GM23338 (cell line): ENCODE measurements around the gene TLNRD1. TPM values are rescaled to one million over a fixed set of nuclear protein-coding genes. Genes with fewer than 3 reads are reported as not detected.

ENCODE experiments used
- ATAC-seq: fragments of 200-7000 bp; cut with Tn5 transposase; 3 replicates; pipeline ENCODE4 v1.9.1; 2020
- DNase-seq: peaks from one replicate; pipeline ENCODE4 v3.0.0-alpha.2; 2015; ENCODE audit warnings: low spot score
- H2AFZ ChIP-seq: fragments of 200-600 bp; sonication (generic); 2 replicates; pipeline ENCODE4 v1.8.0; 2016; ENCODE audit warnings: antibody characterized with exemption, mild to moderate bottlenecking, moderate library complexity
- H3F3A ChIP-seq: fragments of 200-600 bp; sonication (generic); replicated peaks from 2 replicates; pipeline ENCODE4 v1.8.0; 2017; ENCODE audit warnings: antibody characterized with exemption, mixed run types, low read depth
- H3K27ac ChIP-seq: fragments of 200-600 bp; sonication (generic); 2 replicates; pipeline ENCODE4 v1.6.1; 2016; ENCODE audit warnings: low read depth
- H3K27me3 ChIP-seq: fragments of 200-600 bp; sonication (generic); 2 replicates; pipeline ENCODE4 v1.8.0; 2016; ENCODE audit warnings: mild to moderate bottlenecking, mixed run types, moderate library complexity; ENCODE audit not compliant: insufficient read depth
- H3K36me3 ChIP-seq: fragments of 200-600 bp; sonication (generic); 2 replicates; pipeline ENCODE4 v1.8.0; 2016; ENCODE audit warnings: mild to moderate bottlenecking; ENCODE audit not compliant: insufficient read depth
- H3K4me1 ChIP-seq: fragments of 200-600 bp; sonication (generic); 2 replicates; pipeline ENCODE4 v1.8.0; 2016; ENCODE audit warnings: mild to moderate bottlenecking, moderate library complexity; ENCODE audit not compliant: insufficient read depth
- H3K4me2 ChIP-seq: fragments of 200-600 bp; sonication (generic); 2 replicates; pipeline ENCODE4 v1.7.1; 2017; ENCODE audit warnings: mixed run types
- H3K4me3 ChIP-seq: fragments of 200-600 bp; sonication (generic); 2 replicates; pipeline ENCODE4 v1.6.1; 2016; ENCODE audit warnings: mixed run types
- H3K79me2 ChIP-seq: fragments of 200-600 bp; sonication (generic); replicated peaks from 2 replicates; pipeline ENCODE4 v1.8.0; 2017; ENCODE audit warnings: mild to moderate bottlenecking; ENCODE audit not compliant: insufficient read depth
- H3K9me2 ChIP-seq: fragments of 200-600 bp; sonication (generic); 2 replicates; pipeline ENCODE4 v1.8.0; 2017; ENCODE audit not compliant: insufficient read depth
- H4K20me1 ChIP-seq: fragments of 200-600 bp; sonication (generic); replicated peaks from 2 replicates; pipeline ENCODE4 v1.8.0; 2017; ENCODE audit warnings: mild to moderate bottlenecking; ENCODE audit not compliant: insufficient read depth
- H3K27ac Mint-ChIP-seq: 2 replicates; pipeline ENCODE4 v1.8.0; 2020; ENCODE audit warnings: inconsistent platforms, mild to moderate bottlenecking, moderate library complexity, mixed read lengths
- H3K27me3 Mint-ChIP-seq: 3 replicates; pipeline ENCODE4 v1.8.0; 2022; ENCODE audit warnings: low read depth, mild to moderate bottlenecking, moderate library complexity, mixed read lengths, inconsistent platforms; ENCODE audit not compliant: insufficient read depth, poor library complexity
- H3K36me3 Mint-ChIP-seq: 3 replicates; pipeline ENCODE4 v1.8.0; 2021; ENCODE audit warnings: low read depth, mild to moderate bottlenecking, inconsistent platforms, moderate library complexity, mixed read lengths
- H3K4me1 Mint-ChIP-seq: 3 replicates; pipeline ENCODE4 v1.8.0; 2020; ENCODE audit warnings: mild to moderate bottlenecking, inconsistent platforms, mixed read lengths
- H3K4me3 Mint-ChIP-seq: 3 replicates; pipeline ENCODE4 v1.8.0; 2021; ENCODE audit warnings: moderate library complexity, mild to moderate bottlenecking, inconsistent platforms, mixed read lengths
- H3K9me3 Mint-ChIP-seq: 3 replicates; pipeline ENCODE4 v1.8.0; 2020; ENCODE audit warnings: moderate library complexity, mild to moderate bottlenecking, inconsistent platforms, mixed read lengths
- CREB1 ChIP-seq: fragments of 250-450 bp; sonication (Bioruptor Pico); IDR thresholded peaks from 2 replicates; pipeline ENCODE4 v1.5.0; 2020; ENCODE audit warnings: low read depth, mild to moderate bottlenecking, moderate library complexity
- EZH2 ChIP-seq: fragments of 200-600 bp; sonication (generic); IDR thresholded peaks from one replicate; pipeline ENCODE4 v1.8.0; 2017; ENCODE audit warnings: antibody characterized with exemption, mild to moderate bottlenecking, low read depth; ENCODE audit not compliant: unreplicated experiment
- EZH2phosphoT487 ChIP-seq: fragments of 200-600 bp; sonication (generic); IDR thresholded peaks from one replicate; pipeline ENCODE4 v1.8.1; 2018; ENCODE audit warnings: antibody characterized with exemption; ENCODE audit not compliant: unreplicated experiment
- JUNB ChIP-seq: IDR thresholded peaks from one replicate; pipeline ENCODE4 v1.6.1; 2016; ENCODE audit warnings: antibody characterized with exemption; ENCODE audit not compliant: unreplicated experiment
- NANOG ChIP-seq: IDR thresholded peaks from 2 replicates; pipeline ENCODE4 v1.6.1; 2016; ENCODE audit warnings: antibody characterized with exemption, borderline replicate concordance
- STAT1 ChIP-seq: IDR thresholded peaks from one replicate; pipeline ENCODE4 v1.6.1; 2016; ENCODE audit warnings: antibody characterized with exemption; ENCODE audit not compliant: unreplicated experiment
- ZNF114 ChIP-seq: fragments of 250-450 bp; sonication (Bioruptor Pico); IDR thresholded peaks from 2 replicates; pipeline ENCODE4 v1.5.0; 2020; ENCODE audit warnings: mild to moderate bottlenecking, moderate library complexity
- ZNF331 ChIP-seq: fragments of 250-450 bp; sonication (Bioruptor Pico); IDR thresholded peaks from 2 replicates; pipeline ENCODE4 v1.5.0; 2020; ENCODE audit warnings: low read depth, mild to moderate bottlenecking, moderate library complexity
- polyA plus RNA-seq: library from polyadenylated mRNA; unstranded; fragments of >200 nt; fragmentation: Nextera tagmentation; extraction: Ambion mirVana; gene quantifications from 2 replicates; pipeline ENCODE4 v1.2.1, GENCODE V29; 2016
- total RNA-seq: library from RNA; depleted of rRNA; stranded (reverse); fragments of >200 nt; shearing (Covaris generic); gene quantifications from 2 replicates; pipeline ENCODE4 v1.2.3, GENCODE V29; 2014
- TF ChIP-seq, protein P1 (sequence below), 2 experiments: fragments of 200-600 bp in 1 of 2; sonication (generic) in 1 of 2; conservative IDR thresholded peaks; 2 replicates each; pipeline versions ENCODE4 v1.5.1 to v1.6.1; 2016 to 2017; ENCODE audit warnings: antibody characterized with exemption in 2 of 2, low read depth in 2 of 2, mild to moderate bottlenecking in 2 of 2, moderate library complexity in 1 of 2
- TF ChIP-seq, protein P2 (sequence below): IDR thresholded peaks from one replicate; pipeline ENCODE4 v1.6.1; 2018; ENCODE audit warnings: antibody characterized with exemption; ENCODE audit not compliant: unreplicated experiment
- TF ChIP-seq, protein P3 (sequence below): IDR thresholded peaks from 2 replicates; pipeline ENCODE4 v1.6.1; 2016; ENCODE audit warnings: antibody characterized with exemption

TLNRD1 gene
- total and polyA plus RNA-seq, 2 experiments from 2014 or later: 6.7 to 27.3 TPM

DNA sequence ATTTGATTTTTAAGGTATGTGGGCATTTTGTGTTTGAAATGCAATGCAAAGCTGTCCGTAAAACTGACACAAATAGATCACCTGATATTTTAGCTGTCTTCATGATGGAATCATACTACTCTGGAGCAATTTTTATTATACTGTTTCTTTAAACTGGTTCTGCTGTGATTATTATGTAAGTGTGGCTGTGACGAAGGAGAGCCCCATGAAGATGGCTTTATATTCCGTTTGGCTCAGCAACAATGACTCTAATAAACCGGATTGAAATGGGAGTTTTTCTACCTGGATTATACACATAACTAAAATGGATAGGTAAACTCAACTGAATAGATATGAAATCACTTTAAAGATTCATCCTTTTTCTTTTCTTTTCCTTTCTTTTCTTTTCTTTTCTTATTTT, 9.4 kb downstream of the TLNRD1 start:
- H3K9me2 ChIP-seq: no peaks in the 10 kb centered on the region; the same call in 1 of the 2 replicates
- H3K4me1 Mint-ChIP-seq: no peaks in the 10 kb centered on the region
- no peak overlapping the region for H3K4me3 Mint-ChIP-seq
- no peak for DNase-seq
- no peak for ATAC-seq
- peaks cover 3% of the 10 kb centered on the region; the same call in 1 of the 2 replicates for H4K20me1 ChIP-seq
- H3K27ac Mint-ChIP-seq: no peak overlapping the region
- no peaks in the 10 kb centered on the region for H3K36me3 ChIP-seq
- no peaks in the 10 kb centered on the region for H3K4me1 ChIP-seq
- no peaks in the 10 kb centered on the region for H3K79me2 ChIP-seq
- H3K27me3 Mint-ChIP-seq: no peaks in the 10 kb centered on the region
- no peak overlapping the region for H3K4me2 ChIP-seq
- H3K36me3 Mint-ChIP-seq: no peaks in the 10 kb centered on the region
- H3K27ac ChIP-seq: no peak overlapping the region
- no peak overlapping the region for H3K4me3 ChIP-seq
- no peaks in the 10 kb centered on the region for H3K27me3 ChIP-seq
- TF ChIP-seq EZH2 (no peak), NANOG (no peak)
- H2AFZ ChIP-seq: no peak overlapping the region
- no peaks in the 10 kb centered on the region for H3K9me3 Mint-ChIP-seq
- H3F3A ChIP-seq: no peaks in the 10 kb centered on the region

DNA sequence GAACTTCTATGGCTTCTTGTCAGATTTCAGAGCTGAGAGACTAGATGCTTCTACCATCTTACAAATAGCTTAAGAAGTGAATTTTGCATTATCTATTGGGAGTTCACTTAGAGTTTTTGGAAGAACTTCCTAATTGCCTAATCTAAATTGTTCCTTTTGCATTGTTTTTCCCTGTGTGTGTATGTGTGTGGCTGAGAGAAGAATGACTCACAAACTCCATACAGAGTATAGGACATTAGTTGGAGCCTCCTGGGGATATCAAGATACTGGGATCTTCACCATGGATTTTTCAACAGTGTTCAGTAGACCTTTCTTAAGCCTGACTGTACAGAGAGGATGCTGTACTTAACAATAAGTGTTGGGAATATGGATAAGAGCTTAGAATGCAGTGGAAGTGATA, 10.9 kb downstream of the TLNRD1 start:
- Mint-ChIP-seq H3K27ac (no peak overlapping the region), H3K27me3 (no peaks in the 10 kb centered on the region), H3K9me3 (no peaks in the 10 kb centered on the region), H3K4me1 (no peaks in the 10 kb centered on the region), H3K36me3 (no peaks in the 10 kb centered on the region), H3K4me3 (no peak overlapping the region)
- H3K79me2 ChIP-seq: no peaks in the 10 kb centered on the region
- no peaks in the 10 kb centered on the region for H3K4me1 ChIP-seq
- no peaks in the 10 kb centered on the region; the same call in 1 of the 2 replicates for H4K20me1 ChIP-seq
- H3K9me2 ChIP-seq: no peaks in the 10 kb centered on the region; the same call in 1 of the 2 replicates
- H3K36me3 ChIP-seq: no peaks in the 10 kb centered on the region
- no peak for ATAC-seq
- no peak overlapping the region for H3K27ac ChIP-seq
- no peak for DNase-seq
- H3K4me3 ChIP-seq: no peak overlapping the region
- H2AFZ ChIP-seq: no peak overlapping the region
- no peaks in the 10 kb centered on the region for H3F3A ChIP-seq
- H3K27me3 ChIP-seq: no peaks in the 10 kb centered on the region
- H3K4me2 ChIP-seq: no peak overlapping the region
- TF ChIP-seq ZNF331 (CRISPR knock-in tag) (no peak), NANOG (no peak), EZH2 (no peak), EZH2phosphoT487 (no peak), STAT1 (no peak), ZNF114 (CRISPR knock-in tag) (no peak), JUNB (no peak), CREB1 (CRISPR knock-in tag) (no peak)
- TF ChIP-seq, protein P1, sequence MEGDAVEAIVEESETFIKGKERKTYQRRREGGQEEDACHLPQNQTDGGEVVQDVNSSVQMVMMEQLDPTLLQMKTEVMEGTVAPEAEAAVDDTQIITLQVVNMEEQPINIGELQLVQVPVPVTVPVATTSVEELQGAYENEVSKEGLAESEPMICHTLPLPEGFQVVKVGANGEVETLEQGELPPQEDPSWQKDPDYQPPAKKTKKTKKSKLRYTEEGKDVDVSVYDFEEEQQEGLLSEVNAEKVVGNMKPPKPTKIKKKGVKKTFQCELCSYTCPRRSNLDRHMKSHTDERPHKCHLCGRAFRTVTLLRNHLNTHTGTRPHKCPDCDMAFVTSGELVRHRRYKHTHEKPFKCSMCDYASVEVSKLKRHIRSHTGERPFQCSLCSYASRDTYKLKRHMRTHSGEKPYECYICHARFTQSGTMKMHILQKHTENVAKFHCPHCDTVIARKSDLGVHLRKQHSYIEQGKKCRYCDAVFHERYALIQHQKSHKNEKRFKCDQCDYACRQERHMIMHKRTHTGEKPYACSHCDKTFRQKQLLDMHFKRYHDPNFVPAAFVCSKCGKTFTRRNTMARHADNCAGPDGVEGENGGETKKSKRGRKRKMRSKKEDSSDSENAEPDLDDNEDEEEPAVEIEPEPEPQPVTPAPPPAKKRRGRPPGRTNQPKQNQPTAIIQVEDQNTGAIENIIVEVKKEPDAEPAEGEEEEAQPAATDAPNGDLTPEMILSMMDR (conservative IDR thresholded peaks at IDR 0.05; ENCODE audit: low read depth in 2 of 2): no peak
- TF ChIP-seq, protein P2, sequence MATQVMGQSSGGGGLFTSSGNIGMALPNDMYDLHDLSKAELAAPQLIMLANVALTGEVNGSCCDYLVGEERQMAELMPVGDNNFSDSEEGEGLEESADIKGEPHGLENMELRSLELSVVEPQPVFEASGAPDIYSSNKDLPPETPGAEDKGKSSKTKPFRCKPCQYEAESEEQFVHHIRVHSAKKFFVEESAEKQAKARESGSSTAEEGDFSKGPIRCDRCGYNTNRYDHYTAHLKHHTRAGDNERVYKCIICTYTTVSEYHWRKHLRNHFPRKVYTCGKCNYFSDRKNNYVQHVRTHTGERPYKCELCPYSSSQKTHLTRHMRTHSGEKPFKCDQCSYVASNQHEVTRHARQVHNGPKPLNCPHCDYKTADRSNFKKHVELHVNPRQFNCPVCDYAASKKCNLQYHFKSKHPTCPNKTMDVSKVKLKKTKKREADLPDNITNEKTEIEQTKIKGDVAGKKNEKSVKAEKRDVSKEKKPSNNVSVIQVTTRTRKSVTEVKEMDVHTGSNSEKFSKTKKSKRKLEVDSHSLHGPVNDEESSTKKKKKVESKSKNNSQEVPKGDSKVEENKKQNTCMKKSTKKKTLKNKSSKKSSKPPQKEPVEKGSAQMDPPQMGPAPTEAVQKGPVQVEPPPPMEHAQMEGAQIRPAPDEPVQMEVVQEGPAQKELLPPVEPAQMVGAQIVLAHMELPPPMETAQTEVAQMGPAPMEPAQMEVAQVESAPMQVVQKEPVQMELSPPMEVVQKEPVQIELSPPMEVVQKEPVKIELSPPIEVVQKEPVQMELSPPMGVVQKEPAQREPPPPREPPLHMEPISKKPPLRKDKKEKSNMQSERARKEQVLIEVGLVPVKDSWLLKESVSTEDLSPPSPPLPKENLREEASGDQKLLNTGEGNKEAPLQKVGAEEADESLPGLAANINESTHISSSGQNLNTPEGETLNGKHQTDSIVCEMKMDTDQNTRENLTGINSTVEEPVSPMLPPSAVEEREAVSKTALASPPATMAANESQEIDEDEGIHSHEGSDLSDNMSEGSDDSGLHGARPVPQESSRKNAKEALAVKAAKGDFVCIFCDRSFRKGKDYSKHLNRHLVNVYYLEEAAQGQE: no peak
- TF ChIP-seq, protein P3, sequence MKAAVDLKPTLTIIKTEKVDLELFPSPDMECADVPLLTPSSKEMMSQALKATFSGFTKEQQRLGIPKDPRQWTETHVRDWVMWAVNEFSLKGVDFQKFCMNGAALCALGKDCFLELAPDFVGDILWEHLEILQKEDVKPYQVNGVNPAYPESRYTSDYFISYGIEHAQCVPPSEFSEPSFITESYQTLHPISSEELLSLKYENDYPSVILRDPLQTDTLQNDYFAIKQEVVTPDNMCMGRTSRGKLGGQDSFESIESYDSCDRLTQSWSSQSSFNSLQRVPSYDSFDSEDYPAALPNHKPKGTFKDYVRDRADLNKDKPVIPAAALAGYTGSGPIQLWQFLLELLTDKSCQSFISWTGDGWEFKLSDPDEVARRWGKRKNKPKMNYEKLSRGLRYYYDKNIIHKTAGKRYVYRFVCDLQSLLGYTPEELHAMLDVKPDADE: no peak
